Liver (tissue), 3 donors: ENCODE results near the gene ATP1A3.

Experiments used
- CTCF ChIP-seq: fragments of 150-350 bp; IDR thresholded peaks from 2 replicates; pipeline ENCODE4 v1.5.1; 2017; ENCODE audit warnings: improper control_type of control experiment, low read depth, low read length; ENCODE audit not compliant: missing input control
- FOXA1 ChIP-seq: IDR thresholded peaks from 2 replicates; pipeline ENCODE4 v1.6.1; 2016; ENCODE audit warnings: antibody characterized with exemption
- RAD21 ChIP-seq, 2 donors: IDR thresholded peaks; 2 replicates each; pipeline ENCODE4 v1.6.1; 2016; ENCODE audit warnings: antibody characterized with exemption in 2 of 2, mild to moderate bottlenecking in 2 of 2
- YY1 ChIP-seq: IDR thresholded peaks from 2 replicates; pipeline ENCODE4 v1.6.1; 2016; ENCODE audit warnings: antibody characterized with exemption, mild to moderate bottlenecking
- donor health status: healthy.
- donor health status: healthy.

DNA sequence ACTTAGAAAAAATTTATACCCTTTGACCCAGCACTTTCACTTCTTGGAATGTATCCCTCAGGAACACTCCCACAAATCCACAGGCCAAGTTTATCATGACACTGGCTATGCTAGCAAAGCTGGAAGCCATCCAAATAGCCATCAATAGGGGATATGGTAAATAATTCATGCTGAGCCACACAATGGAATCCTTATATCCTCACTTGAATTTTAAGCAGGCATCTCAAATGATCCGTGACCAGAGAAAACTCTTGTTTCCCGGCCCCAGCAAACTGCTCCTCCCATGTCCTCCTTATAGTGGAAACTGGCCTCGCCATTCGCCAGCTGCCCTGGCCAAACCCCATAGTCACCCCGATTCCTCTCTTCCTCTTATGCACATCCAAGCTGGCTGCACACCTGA lies 38.4 kb upstream of the ATP1A3 start:
- TF ChIP-seq CTCF: no peak
- TF ChIP-seq RAD21 (IDR thresholded peaks at IDR 0.05): no peak
- no peak for TF ChIP-seq FOXA1
- TF ChIP-seq YY1: no peak
